ENCODE results near the gene LIN37. TPM values are rescaled to one million over a fixed set of nuclear protein-coding genes. Genes with fewer than 3 reads are reported as not detected.

Gene LIN37
- total RNA-seq, 1 experiment from 2014 or later, result 6.4 TPM

- ChIA-PET CTCF (interaction anchor here (0.9 to 2.7 kb wide), 7 partner anchors 12 to 205 kb away, joined by 3 to 16 read pairs (median 4); no protein-coding TSS in a partner anchor), POLR2A (interaction anchor here (4.0 kb wide), 1 partner anchor 12 kb away, joined by 14 read pairs; the partner anchor contains the start of gene ZBTB32)
- Mint-ChIP-seq H3K4me3 (peak overlapping the region; percentile 83), H3K27me3 (ENCODE audit: low read depth) (no peaks in the 10 kb centered on the region), H3K4me1 (peaks cover 46% of the 10 kb centered on the region), H3K9me3 (no peaks in the 10 kb centered on the region), H3K36me3 (no peaks in the 10 kb centered on the region), H3K27ac (no peak overlapping the region)
- peak; percentile 51 for DNase-seq (ENCODE audit: low spot score)
- ATAC-seq, result no peak
- TF ChIP-seq, protein P1, sequence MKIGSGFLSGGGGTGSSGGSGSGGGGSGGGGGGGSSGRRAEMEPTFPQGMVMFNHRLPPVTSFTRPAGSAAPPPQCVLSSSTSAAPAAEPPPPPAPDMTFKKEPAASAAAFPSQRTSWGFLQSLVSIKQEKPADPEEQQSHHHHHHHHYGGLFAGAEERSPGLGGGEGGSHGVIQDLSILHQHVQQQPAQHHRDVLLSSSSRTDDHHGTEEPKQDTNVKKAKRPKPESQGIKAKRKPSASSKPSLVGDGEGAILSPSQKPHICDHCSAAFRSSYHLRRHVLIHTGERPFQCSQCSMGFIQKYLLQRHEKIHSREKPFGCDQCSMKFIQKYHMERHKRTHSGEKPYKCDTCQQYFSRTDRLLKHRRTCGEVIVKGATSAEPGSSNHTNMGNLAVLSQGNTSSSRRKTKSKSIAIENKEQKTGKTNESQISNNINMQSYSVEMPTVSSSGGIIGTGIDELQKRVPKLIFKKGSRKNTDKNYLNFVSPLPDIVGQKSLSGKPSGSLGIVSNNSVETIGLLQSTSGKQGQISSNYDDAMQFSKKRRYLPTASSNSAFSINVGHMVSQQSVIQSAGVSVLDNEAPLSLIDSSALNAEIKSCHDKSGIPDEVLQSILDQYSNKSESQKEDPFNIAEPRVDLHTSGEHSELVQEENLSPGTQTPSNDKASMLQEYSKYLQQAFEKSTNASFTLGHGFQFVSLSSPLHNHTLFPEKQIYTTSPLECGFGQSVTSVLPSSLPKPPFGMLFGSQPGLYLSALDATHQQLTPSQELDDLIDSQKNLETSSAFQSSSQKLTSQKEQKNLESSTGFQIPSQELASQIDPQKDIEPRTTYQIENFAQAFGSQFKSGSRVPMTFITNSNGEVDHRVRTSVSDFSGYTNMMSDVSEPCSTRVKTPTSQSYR (CRISPR knock-in tag; IDR thresholded peaks at IDR 0.05), result no peak
- peak; percentile 43; the same call in 1 of the 2 replicates for TF ChIP-seq MAX (CRISPR knock-in tag; IDR thresholded peaks at IDR 0.05)
Observed at GRCh38 chr19:35714601-35715354, 33.6 kb upstream of the LIN37 start.

DNA sequence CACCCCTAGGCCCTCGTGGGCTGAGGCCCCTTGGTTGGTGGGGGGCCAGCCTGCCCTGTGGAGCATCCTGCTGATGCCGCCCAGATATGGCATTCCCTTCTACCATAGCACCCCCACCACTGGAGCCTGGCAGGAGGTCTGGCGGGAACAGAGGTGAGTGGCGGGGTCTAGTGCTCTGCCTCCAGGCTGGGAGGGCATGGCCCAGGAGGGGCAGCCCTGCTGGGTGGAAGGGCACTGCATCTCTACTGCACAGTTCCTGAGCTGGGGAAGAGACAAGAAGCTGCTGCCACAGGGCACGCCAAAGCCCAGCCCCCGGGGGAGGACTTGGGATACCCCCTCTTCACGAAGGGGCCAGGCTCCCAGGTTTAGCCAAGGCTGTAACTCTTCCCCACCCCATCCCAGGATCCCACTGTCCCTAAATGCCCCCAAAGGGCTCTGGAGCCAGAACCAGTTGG is 33.0 kb upstream of the LIN37 start:
- H3K4me3 Mint-ChIP-seq, result peak overlapping the region; percentile 83
- H3K4me1 Mint-ChIP-seq, result peaks cover 46% of the 10 kb centered on the region
- no peak overlapping the region for H3K27ac Mint-ChIP-seq
- TF ChIP-seq IRF2 (CRISPR knock-in tag; IDR thresholded peaks at IDR 0.05; ENCODE audit: borderline replicate concordance, low read depth) (no peak), KAT7 (CRISPR knock-in tag; IDR thresholded peaks at IDR 0.05; ENCODE audit: borderline replicate concordance) (peak; percentile 8; the same call in 1 of the 2 replicates), TP53 (CRISPR knock-in tag; IDR thresholded peaks at IDR 0.05) (no peak)
- ChIA-PET POLR2A (interaction anchor here (4.0 kb wide), 1 partner anchor 12 kb away, joined by 14 read pairs; the partner anchor contains the start of gene ZBTB32), CTCF (interaction anchor here (1.3 to 2.7 kb wide), 6 partner anchors 13 to 205 kb away, joined by 3 to 16 read pairs (median 6); no protein-coding TSS in a partner anchor)
- no peak for ATAC-seq
- DNase-seq (ENCODE audit: low spot score), result no peak
- H3K36me3 Mint-ChIP-seq, result peaks cover 3% of the 10 kb centered on the region
- no peaks in the 10 kb centered on the region for H3K9me3 Mint-ChIP-seq
- no peaks in the 10 kb centered on the region for H3K27me3 Mint-ChIP-seq (ENCODE audit: low read depth)

DNA sequence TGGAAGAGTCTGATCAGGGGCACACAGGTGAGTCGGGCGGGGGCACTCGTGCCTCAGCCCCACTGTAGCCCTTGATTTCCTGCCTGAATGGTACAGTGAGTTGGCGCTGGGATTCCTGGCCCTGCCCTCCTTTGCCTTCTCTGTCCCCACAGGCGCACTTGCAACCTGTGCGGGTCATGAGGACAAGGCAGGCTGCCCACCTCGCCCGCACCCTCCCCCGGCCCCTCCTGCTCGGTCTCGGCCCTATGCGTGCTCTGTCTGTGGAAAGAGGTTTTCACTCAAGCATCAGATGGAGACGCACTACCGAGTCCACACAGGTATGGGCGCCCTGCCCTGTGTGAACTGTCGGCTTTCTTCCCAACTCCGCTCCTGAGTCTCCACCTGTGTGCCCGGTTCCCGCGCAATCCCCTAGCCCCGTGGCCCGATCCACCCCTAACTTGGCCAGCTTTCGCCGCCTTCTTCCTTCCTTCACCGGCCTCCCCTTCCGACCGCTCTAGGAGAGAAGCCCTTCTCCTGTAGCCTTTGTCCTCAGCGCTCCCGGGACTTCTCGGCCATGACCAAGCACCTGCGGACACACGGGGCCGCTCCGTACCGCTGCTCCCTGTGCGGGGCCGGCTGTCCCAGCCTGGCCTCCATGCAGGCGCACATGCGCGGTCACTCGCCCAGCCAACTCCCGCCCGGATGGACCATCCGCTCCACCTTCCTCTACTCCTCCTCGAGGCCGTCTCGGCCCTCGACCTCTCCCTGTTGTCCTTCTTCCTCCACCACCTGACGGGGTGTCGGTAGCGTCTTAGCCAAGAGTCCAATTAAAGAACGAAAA is 32.2 kb upstream of the LIN37 start:
- CTCF ChIA-PET, result interaction anchor here (0.6 to 2.7 kb wide), 5 partner anchors 13 to 158 kb away, joined by 3 to 16 read pairs (median 3); no protein-coding TSS in a partner anchor
- peaks cover 43% of the 10 kb centered on the region for H3K4me1 Mint-ChIP-seq
- peak overlapping the region; percentile 83 for H3K4me3 Mint-ChIP-seq
- TF ChIP-seq NFATC4 (CRISPR knock-in tag; IDR thresholded peaks at IDR 0.05) (no peak), IRF2 (CRISPR knock-in tag; IDR thresholded peaks at IDR 0.05; ENCODE audit: borderline replicate concordance, low read depth) (0 out of 2 replicates have a peak, but pooled peaks have one; percentile 56), ZNF396 (CRISPR knock-in tag; IDR thresholded peaks at IDR 0.05; ENCODE audit: borderline replicate concordance) (no peak), FOXK1 (CRISPR knock-in tag; IDR thresholded peaks at IDR 0.05) (no peak), MAX (CRISPR knock-in tag; IDR thresholded peaks at IDR 0.05) (peak; percentile 86), SMAD3 (CRISPR knock-in tag; IDR thresholded peaks at IDR 0.05; ENCODE audit: borderline replicate concordance) (peak; percentile 56; the same call in 1 of the 2 replicates), ZNF232 (CRISPR knock-in tag; IDR thresholded peaks at IDR 0.05) (no peak; the same call in 1 of the 2 replicates), ZMAT4 (CRISPR knock-in tag; IDR thresholded peaks at IDR 0.05) (no peak), RORB (CRISPR knock-in tag; IDR thresholded peaks at IDR 0.05) (no peak), E2F4 (CRISPR knock-in tag; IDR thresholded peaks at IDR 0.05; ENCODE audit: borderline replicate concordance, low read depth) (0 out of 2 replicates have a peak, but pooled peaks have one; percentile 53), NFE2L1 (CRISPR knock-in tag; IDR thresholded peaks at IDR 0.05) (peak; percentile 54; the same call in 1 of the 2 replicates), KAT7 (CRISPR knock-in tag; IDR thresholded peaks at IDR 0.05; ENCODE audit: borderline replicate concordance) (no peak; the same call in 1 of the 2 replicates), USF1 (CRISPR knock-in tag; IDR thresholded peaks at IDR 0.05) (0 out of 2 replicates have a peak, but pooled peaks have one; percentile 26)
- TF ChIP-seq, protein P2, sequence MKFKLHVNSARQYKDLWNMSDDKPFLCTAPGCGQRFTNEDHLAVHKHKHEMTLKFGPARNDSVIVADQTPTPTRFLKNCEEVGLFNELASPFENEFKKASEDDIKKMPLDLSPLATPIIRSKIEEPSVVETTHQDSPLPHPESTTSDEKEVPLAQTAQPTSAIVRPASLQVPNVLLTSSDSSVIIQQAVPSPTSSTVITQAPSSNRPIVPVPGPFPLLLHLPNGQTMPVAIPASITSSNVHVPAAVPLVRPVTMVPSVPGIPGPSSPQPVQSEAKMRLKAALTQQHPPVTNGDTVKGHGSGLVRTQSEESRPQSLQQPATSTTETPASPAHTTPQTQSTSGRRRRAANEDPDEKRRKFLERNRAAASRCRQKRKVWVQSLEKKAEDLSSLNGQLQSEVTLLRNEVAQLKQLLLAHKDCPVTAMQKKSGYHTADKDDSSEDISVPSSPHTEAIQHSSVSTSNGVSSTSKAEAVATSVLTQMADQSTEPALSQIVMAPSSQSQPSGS (CRISPR knock-in tag; IDR thresholded peaks at IDR 0.05; ENCODE audit: borderline replicate concordance, low read depth), result no peak
- DNase-seq (ENCODE audit: low spot score) (no peak), ATAC-seq (peak; percentile 3)
- peak overlapping the region; percentile 97 for H3K27ac Mint-ChIP-seq
- POLR2A ChIA-PET, result no interaction called here
- H3K36me3 Mint-ChIP-seq, result peaks cover 3% of the 10 kb centered on the region
- no peaks in the 10 kb centered on the region for H3K9me3 Mint-ChIP-seq
- no peaks in the 10 kb centered on the region for H3K27me3 Mint-ChIP-seq (ENCODE audit: low read depth)
